Measurements from ENCODE around the gene PLXNA4.

The PLXNA4 gene

GRCh38 chr7:132295175-132295574 is 281.1 kb downstream of the PLXNA4 start:
- DNase-seq, result no peak

DNA sequence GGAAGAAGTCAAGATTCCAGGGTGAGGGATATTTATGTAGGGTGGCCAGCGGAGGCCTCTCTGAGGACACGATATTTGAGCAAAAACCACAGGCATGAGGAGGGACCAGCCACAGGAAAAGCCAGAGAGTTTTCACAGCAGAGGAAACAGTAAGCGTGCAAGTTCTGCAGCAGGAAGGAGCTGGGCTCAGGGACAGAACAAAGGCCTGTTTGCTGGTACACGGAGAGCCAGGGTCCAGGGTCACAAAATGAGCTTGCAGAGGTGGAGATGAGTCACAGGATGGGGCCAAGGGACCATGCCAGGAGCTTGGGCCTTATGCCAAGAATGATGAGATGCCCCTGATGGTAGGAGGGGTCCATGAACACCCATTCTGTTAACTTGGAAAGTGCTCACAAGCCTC is 283.5 kb downstream of the PLXNA4 start:
- DNase-seq, result no peak

DNA sequence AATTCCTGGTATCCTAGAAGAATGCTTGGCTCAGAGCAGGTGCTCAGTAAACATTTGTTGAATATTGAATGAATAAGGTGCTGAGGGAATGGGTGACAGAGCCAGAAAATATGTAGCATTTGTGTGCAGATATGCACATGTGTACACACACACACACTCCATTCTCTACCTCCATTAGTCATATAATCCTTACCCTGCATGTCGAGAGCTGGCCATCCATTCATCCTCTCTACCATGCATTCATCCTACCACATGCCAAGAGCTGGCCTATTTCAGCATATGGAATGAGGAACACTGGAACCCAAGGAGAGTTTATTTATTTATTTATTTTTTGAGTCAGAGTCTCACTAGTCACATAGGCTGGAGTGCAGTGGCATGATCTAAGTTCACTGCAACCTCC is 284.8 kb downstream of the PLXNA4 start:
- DNase-seq, result no peak

DNA sequence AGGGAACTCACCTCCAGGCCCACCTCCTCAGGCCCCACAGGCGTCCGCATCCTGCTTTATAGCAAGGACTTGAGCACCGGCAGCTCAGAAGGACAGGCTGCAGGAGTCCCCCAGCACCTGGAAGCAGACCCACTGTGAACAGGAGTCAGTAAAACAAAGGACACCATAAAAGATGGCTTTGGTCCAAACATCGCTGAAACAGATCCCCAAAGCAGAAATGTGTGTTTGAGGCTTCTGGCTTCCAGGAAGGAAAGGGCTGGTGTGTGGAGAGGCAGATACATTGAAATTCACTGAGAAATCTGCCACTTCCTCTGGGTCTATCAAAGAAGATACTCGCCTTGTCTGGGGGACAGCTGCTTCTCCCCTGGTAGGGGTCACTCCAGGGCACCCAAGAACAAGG is 286.2 kb downstream of the PLXNA4 start:
- no peak for DNase-seq

- no peak for DNase-seq
Observed at GRCh38 chr7:132286836-132287235, 289.4 kb downstream of the PLXNA4 start.

GRCh38 chr7:132280335-132280734 is 295.9 kb downstream of the PLXNA4 start:
- DNase-seq, result no peak

- DNase-seq, result no peak
Observed at GRCh38 chr7:132279718-132280117, 296.6 kb downstream of the PLXNA4 start.

DNA sequence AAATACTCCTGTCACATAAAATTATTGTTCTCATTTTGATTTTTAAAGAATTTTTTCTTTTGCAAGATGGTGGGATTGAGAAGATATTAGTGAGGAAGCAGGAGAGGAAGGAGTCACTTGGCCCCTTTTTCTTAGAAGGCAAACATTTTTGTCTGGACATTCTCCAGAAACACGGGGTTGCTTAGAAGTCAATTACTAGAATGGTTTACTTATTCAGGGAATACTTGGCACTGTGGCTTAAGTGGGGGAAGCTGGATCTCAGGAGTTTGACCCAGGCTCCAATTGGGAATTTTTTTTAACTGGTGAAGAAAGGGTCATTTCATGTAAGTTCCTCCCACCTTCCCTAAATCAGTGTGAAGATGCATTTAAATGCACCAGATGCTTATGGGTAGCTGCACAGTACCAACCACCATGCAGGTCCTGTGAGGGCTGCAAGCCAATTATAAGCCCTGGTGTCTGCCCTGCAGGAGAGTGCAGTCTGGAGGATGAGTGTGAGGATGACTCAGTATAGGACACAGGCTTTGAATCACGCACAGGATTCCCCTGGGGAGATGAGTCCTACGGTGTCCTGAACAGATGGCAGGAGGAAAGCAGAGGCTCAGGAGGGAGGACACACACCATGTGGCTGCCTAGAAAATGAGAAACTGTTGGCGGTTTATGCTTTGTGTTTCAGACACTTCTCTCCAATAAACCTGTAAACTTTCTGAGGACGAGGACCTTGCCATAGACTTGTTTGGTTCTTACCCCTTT is 299.1 kb downstream of the PLXNA4 start:
- no peak for DNase-seq

DNA sequence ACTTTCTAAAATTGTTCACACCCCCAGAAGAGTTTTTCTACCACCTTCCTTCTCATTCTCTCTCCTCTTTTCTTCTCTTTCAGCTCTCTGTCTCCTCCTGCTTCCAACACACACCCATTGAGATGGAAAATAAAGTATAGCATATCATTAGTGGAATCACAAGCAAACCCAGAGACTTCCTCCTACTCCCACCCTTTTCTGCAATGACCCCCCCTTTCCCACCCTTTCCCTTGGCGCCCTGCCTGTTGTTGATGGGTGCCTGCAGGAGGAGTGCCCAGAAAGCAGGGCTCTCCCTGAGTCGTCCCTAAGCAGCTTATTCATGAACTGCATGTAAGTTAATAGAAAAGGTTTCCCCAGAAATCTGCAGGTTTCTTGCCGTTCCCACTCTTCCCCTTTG is 300.0 kb downstream of the PLXNA4 start:
- DNase-seq, result no peak

- DNase-seq, result no peak
Observed at GRCh38 chr7:132275416-132276233, 300.6 kb downstream of the PLXNA4 start.

DNA sequence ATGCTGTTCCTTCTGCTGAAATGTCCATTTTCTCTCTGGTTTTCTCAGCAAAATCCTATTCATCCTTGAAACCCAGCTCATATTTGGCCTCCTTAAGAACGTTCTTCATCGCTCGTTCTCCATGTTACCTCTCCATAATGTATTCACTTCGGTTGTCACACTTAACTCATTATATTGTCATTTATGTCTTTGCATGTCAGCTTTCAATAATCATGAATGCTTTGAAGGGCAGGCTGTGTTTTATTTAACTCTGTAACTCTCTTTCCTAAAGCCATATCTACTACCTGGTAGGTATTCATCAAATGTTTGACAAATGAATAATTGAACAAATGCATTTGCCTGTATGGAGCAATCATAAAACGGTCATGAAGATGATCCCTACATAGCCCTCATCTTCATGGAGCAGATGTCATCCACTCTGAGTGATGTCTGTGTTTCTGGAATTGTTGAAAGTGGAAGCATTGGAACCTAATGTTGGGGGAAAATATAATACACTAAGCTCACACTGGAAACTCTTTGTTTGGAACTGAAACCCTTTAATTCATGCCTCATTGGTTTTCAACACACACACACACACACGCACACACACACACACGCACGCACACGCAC is 303.4 kb downstream of the PLXNA4 start:
- no peak for DNase-seq

DNA sequence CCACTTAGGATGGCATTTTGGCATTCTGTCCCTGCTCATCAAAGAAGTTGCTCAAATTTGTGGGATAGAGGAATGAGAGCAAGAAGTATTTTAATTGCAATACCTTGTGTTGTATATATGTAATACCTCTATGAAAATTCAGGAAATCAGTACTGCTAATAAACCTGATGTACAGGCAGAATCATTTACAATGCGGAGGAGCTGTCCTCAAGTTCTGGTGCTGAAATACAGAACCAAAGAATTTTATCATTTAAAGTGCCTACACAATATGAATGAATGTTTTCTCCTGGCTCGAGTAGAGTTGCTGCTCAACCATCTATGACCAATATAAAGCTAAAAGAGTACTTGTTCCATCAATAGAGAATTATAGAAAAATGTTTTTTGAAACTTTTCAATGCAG is 305.8 kb downstream of the PLXNA4 start:
- no peak for DNase-seq

DNA sequence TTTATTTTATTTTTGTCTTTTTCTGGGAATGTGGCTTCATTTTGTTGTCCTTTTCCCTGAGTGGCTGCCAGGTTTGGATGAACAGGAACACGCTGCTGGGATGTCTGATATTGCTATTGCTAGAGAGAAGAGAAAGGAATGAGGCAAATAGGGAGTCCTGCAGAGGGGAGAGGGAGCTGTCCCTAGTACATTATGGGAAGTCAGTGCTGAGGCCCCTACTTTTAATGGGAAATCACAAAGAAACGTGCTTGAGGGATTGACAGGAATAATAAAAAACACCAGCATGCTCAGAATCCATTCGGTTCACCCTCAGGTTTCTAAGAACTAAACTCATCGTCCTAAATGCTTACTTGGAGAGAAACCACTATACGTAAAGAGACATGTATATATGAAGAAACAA is 306.6 kb downstream of the PLXNA4 start:
- no peak for DNase-seq

GRCh38 chr7:132263151-132263550 is 313.1 kb downstream of the PLXNA4 start:
- DNase-seq, result no peak

DNA sequence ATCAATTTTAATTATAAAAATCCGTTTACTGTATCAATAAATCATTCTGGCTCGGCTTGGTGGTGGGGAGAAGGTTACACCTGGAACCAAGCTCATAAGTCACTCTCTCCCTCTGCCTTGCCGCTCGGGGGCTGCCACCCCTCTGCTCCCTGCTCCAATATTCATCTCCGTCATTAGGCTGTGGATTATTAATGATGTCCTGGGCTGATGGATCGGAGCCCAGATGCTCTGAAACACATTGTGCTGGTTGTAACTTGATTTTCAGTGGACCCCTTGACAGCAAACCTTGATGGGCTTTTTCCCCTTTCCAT is 314.2 kb downstream of the PLXNA4 start:
- no peak for DNase-seq

DNA sequence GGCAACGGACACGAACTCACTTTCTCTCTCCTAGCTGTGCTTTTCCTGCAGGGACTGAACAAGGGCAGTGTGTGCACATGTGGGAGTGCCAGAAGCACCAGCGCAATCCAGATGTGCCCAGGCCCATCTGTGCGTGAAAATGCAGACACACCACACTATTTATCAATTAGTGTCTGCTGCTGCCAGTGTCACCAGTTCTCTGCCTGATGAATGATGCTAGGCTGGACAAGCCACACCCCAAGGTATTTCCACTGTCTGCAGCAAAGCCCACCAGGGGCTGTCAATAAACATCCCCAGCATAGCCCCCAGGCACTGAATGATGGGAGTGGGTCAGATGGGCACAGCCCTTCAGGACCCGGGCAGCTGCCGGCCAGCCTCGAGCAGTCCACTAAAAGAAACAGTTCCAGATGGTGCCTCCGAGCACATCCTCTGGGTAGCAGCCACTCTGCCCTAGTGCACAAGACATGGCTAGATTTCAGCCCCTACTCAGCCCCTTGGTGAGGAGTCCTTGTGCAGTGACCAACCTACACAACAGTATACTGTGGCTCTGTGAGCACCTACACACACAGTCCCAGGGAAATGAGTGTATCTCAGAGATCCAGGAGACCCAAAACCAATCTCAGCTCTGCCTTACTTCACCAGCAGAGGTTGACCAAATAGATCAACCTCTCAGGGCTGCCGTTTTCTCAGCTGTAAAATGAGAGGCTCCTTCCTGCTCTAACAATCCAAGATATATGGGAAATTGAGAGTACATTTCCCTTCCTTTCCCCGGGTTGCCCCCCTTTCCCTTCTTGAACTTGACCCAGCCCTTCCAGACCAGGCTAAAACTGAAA is 314.7 kb downstream of the PLXNA4 start:
- DNase-seq, result no peak

DNA sequence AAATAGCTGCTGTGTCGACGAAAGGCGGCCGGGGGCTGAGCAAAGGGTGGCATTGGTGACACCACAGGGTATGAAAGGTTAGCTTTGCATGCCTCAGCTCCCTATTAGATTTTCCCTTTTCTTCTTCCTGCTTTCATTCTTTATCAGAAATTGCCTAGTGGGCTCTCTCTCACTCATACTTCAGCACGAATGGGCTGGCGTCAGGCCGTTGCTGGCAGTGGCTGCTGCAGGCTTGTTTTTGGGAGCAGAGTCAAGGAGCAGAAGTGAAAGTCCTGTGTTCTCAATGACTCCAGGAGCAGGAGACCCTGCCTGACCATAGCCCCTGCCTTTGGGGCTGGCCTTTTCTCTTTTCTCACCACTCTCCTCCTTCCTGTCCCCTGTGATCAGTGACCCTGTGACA is 318.0 kb downstream of the PLXNA4 start:
- DNase-seq, result no peak

DNA sequence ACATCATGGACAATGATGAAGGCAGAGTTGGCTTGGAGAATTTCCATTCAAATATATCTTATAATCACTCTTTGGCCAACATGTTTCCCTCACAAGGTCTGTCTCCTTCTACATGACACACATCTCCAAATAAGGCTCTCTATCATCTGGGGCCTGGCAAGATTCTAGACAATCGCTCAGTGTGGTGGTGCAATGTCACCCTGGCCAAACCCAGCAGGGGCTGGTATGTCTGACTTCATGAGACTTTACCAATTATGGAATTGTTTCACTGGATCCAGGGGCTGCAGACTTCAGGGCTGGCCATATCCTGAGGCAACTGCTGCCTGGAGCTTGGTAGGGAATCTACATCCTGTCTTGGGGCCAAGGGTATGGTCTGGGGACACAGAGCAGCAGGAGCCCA is 319.0 kb downstream of the PLXNA4 start:
- no peak for DNase-seq

GRCh38 chr7:132256721-132257212 is 319.5 kb downstream of the PLXNA4 start:
- no peak for DNase-seq

DNA sequence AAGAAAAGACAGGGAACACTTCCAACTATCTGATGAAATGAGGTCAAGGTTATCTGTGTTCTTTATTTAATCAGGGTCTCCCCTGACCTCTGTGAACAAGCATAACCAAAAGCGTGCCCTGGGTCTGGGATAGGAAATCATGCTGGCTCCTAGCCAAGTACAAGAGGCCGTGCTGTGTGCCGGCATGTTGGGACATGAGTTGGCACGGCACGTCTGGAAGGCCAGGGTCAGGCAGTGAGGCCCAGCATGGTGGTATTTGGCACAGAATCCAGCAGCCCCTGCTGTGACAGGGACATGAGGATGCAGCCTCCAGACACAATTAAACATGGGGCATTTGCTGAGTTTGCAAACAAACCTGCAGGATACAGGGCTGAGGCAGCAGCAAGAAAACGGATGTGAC is 320.4 kb downstream of the PLXNA4 start:
- DNase-seq, result no peak

GRCh38 chr7:132255115-132255797 is 321.0 kb downstream of the PLXNA4 start:
- no peak for DNase-seq

GRCh38 chr7:132254455-132254854 is 321.8 kb downstream of the PLXNA4 start:
- DNase-seq, result no peak

DNA sequence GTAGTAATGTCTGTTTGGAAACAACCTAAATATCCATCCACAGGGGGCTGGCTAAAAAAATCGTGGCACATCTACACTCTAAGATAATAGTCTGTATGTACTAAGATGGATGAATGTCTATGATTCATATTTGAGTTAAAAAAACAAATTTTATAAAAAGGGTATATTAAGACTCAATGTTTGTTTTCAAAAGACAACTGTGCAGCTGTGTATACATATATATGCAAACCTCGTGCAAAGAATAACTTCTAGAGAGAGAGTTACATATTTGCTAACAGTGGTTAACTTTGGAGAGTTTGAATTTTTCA is 323.5 kb downstream of the PLXNA4 start:
- no peak for DNase-seq
